Lung (tissue), 12 donors: Measurements from ENCODE around the gene RPP30. TPM values are rescaled to one million over a fixed set of nuclear protein-coding genes. Genes with fewer than 3 reads are reported as not detected.

Source experiments
- ATAC-seq: fragments of 200-7000 bp; cut with Tn5 transposase; one replicate; pipeline ENCODE4 v1.9.1; 2020; ENCODE audit warnings: moderate number of reproducible peaks; ENCODE audit not compliant: insufficient read depth, low FRiP score
- DNase-seq, 3 donors: peaks; one replicate each; pipeline ENCODE4 v3.0.0-alpha.2; 2013 to 2017
- H3K27ac ChIP-seq, 2 donors: one replicate each; pipeline ENCODE4 v1.5.1; 2013; ENCODE audit warnings: mild to moderate bottlenecking in 2 of 2, moderate library complexity in 2 of 2, control low read depth in 1 of 2, inconsistent platforms in 1 of 2, low read depth in 1 of 2, low read length in 1 of 2
- H3K27me3 ChIP-seq, 3 donors: one replicate each; pipeline ENCODE4 v1.5.1; 2013; ENCODE audit warnings: low read length in 2 of 3; ENCODE audit not compliant: control insufficient read depth in 3 of 3, insufficient read depth in 3 of 3
- H3K36me3 ChIP-seq, 4 donors: one replicate each; pipeline ENCODE4 v1.5.1; 2013; ENCODE audit warnings: low read length in 4 of 4, mild to moderate bottlenecking in 1 of 4, moderate library complexity in 1 of 4; ENCODE audit not compliant: control insufficient read depth in 4 of 4, insufficient read depth in 4 of 4
- H3K4me1 ChIP-seq, 5 donors: one replicate each; pipeline ENCODE4 v1.5.1; 2013; ENCODE audit warnings: low read length in 5 of 5, mild to moderate bottlenecking in 2 of 5, moderate library complexity in 1 of 5; ENCODE audit not compliant: control insufficient read depth in 5 of 5, insufficient read depth in 5 of 5
- H3K4me3 ChIP-seq: one replicate; pipeline ENCODE4 v1.5.1; 2013; ENCODE audit warnings: mild to moderate bottlenecking, control low read depth, moderate library complexity
- H3K9ac ChIP-seq, 2 donors: one replicate each; pipeline ENCODE4 v1.5.1; 2013; ENCODE audit warnings: low read length in 2 of 2, control low read depth in 1 of 2; ENCODE audit not compliant: insufficient read depth in 1 of 2
- H3K9me3 ChIP-seq, 4 donors: one replicate each; pipeline ENCODE4 v1.5.1; 2013; ENCODE audit warnings: low read length in 3 of 4, mild to moderate bottlenecking in 1 of 4, moderate library complexity in 1 of 4; ENCODE audit not compliant: control insufficient read depth in 4 of 4, insufficient read depth in 3 of 4
- CTCF ChIP-seq: IDR thresholded peaks from 2 replicates; pipeline ENCODE4 v1.5.1; 2012; ENCODE audit warnings: mild to moderate bottlenecking; ENCODE audit errors: control extremely low read depth, extremely low read depth
- WGBS, 2 donors: extraction: QIAGEN DNeasy Blood & Tissue Kit; methylation state at CpG; one replicate each; pipeline ENCODE4 v1.1.7; 2013; 5-methylcytosine and 5-hydroxymethylcytosine counted together
- polyA plus RNA-seq, 2 donors: library from polyadenylated mRNA; stranded (reverse); fragments of 200-250 nt; gene quantifications; one replicate each; pipeline ENCODE4 v1.2.1, GENCODE V29; 2013
- total RNA-seq, 2 donors: library from RNA; depleted of rRNA in 1 of 2; stranded (reverse); fragments of >200 nt in 1 of 2; gene quantifications; one replicate each; pipeline ENCODE4 v1.2.1, GENCODE V29; 2014 to 2021
- donor health status: control.
- donor health status: control.
- donor health status: Bipolar disorder and iron deficiency.
- donor health status: healthy.
- donor health status: DM: yes; HTN: yes; CAD: no.

RPP30 gene
- total and polyA plus RNA-seq, 4 donors: 20.7 to 43.5 (median 31.9) TPM

GRCh38 chr10:90855126-90855525 is 16.6 kb upstream of the RPP30 start:
- no peak for ATAC-seq

GRCh38 chr10:90856261-90856660 is 15.5 kb upstream of the RPP30 start:
- DNase-seq: no peak
- no peak for TF ChIP-seq CTCF
- no peak overlapping the region for H3K4me3 ChIP-seq
- H3K4me1 ChIP-seq: peaks cover 0 to 4% (median 0%) of the 10 kb centered on the region in 5 donors
- no peak overlapping the region for H3K27ac ChIP-seq
- H3K9ac ChIP-seq: no peak overlapping the region
- no peaks in the 10 kb centered on the region for H3K36me3 ChIP-seq
- H3K9me3 ChIP-seq: no peaks in the 10 kb centered on the region
- H3K27me3 ChIP-seq: peaks cover 0 to 37% (median 30%) of the 10 kb centered on the region in 3 donors
- WGBS, 2 donors: 90 to 95% methylated on average over 3 of the region's 3 CpGs
- no peak for ATAC-seq

More at GRCh38 chr10:90855126-90855525, 16.6 kb upstream of the RPP30 start:
- no peak overlapping the region for H3K27ac ChIP-seq
- no peak overlapping the region for H3K4me3 ChIP-seq
- no peak overlapping the region for H3K9ac ChIP-seq
- H3K4me1 ChIP-seq: peaks cover 0 to 4% (median 0%) of the 10 kb centered on the region in 5 donors
- 85% methylated on average over 3 of the region's 3 CpGs for WGBS, 2 donors
- H3K9me3 ChIP-seq: peaks cover 0 to 5% (median 0%) of the 10 kb centered on the region in 4 donors
- no peak for TF ChIP-seq CTCF
- DNase-seq: no peak
- H3K27me3 ChIP-seq: peaks cover 0 to 33% (median 30%) of the 10 kb centered on the region in 3 donors
- H3K36me3 ChIP-seq: no peaks in the 10 kb centered on the region

- WGBS, 2 donors: 8 to 10% methylated on average over 59 of the region's 59 CpGs
- peaks cover 0 to 37% (median 32%) of the 10 kb centered on the region in 3 donors for H3K27me3 ChIP-seq
- H3K9me3 ChIP-seq: no peaks in the 10 kb centered on the region
- no peak overlapping the region for H3K27ac ChIP-seq
- no peak overlapping the region for H3K9ac ChIP-seq
- no peak for ATAC-seq
- peak overlapping the region; percentile 46 for H3K4me3 ChIP-seq
- H3K4me1 ChIP-seq: peaks cover 0 to 4% (median 0%) of the 10 kb centered on the region in 5 donors
- H3K36me3 ChIP-seq: no peaks in the 10 kb centered on the region
- peak in 1 of 3 donors; percentile 12 for DNase-seq
- no peak for TF ChIP-seq CTCF
These were observed 14.7 kb upstream of the RPP30 start for GRCh38 chr10:90856964-90857634.
